Activated T-cell treated with anti-CD3 and anti-CD28 coated beads, Interleukin-2, amount 50 U/mL, for 4 hours (primary cell): ENCODE data around the gene IRAG1. TPM values are rescaled to one million over a fixed set of nuclear protein-coding genes. Genes with fewer than 3 reads are reported as not detected.

Source experiments
- ATAC-seq, 2 donors: fragments of 200-7000 bp; cut with Tn5 transposase; one replicate each; pipeline ENCODE4 v1.10.0; 2021
- DNase-seq: peaks from one replicate; pipeline ENCODE4 v3.0.0-alpha.2; 2020
- H3K27me3 Mint-ChIP-seq: one replicate; pipeline ENCODE4 v1.8.0; 2021; ENCODE audit warnings: low read depth, mixed read lengths
- H3K36me3 Mint-ChIP-seq: one replicate; pipeline ENCODE4 v1.8.0; 2022; ENCODE audit warnings: mixed read lengths; ENCODE audit not compliant: insufficient read depth
- H3K4me1 Mint-ChIP-seq: one replicate; pipeline ENCODE4 v1.8.0; 2021; ENCODE audit warnings: low read depth, mixed read lengths
- H3K4me3 Mint-ChIP-seq: one replicate; pipeline ENCODE4 v1.8.0; 2021; ENCODE audit warnings: mild to moderate bottlenecking, moderate library complexity, mixed read lengths
- H3K9me3 Mint-ChIP-seq: one replicate; pipeline ENCODE4 v1.8.0; 2021; ENCODE audit warnings: mixed read lengths
- total RNA-seq, 3 donors: library from RNA; stranded (reverse); gene quantifications; one replicate each; pipeline ENCODE4 v1.2.1, GENCODE V29; 2021

The IRAG1 gene
- under 1 TPM; 0.08 to 0.14 (median 0.08) TPM for total RNA-seq

DNA sequence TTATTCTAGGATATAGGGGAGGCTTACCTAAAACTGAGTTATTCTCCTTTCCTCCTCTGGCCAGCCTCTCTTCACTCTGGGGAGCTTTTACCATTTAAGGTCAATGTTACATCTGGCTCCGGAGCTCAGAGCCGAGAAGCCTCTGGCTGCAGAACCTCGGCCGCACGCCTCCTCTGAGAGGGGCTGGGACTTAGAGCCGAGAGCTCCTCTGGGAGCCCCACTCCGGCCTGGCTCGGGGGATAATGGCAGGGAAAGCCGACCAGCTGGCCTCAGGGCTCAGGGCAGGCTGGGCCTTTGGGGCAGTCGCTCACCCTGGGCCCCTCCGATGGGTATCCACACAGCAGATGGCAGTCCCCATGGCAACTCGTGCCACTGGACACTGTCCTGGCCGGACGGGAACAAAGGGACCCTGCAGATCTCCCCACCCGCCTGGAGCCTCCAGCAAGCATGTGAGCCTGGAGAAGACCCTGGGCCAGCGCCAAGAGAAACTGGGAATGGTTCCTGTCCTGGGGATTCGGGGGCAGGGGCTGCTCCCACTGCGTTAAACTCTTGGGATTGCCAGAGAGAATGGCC is at the start of gene IRAG1:
Gene IRAG1, minus strand, starts transcription at position 247 of the 573 bp plus-strand sequence. Its CDS starts 153 bp downstream, at position 94.
- no peak for DNase-seq
- peaks cover 16% of the 10 kb centered on the region for H3K27me3 Mint-ChIP-seq
- no peaks in the 10 kb centered on the region for H3K4me1 Mint-ChIP-seq
- ATAC-seq: no peak
- H3K4me3 Mint-ChIP-seq: no peak within 1 kb of the TSS
- H3K9me3 Mint-ChIP-seq: no peaks in the 10 kb centered on the region
- no peaks in the 10 kb centered on the region for H3K36me3 Mint-ChIP-seq

- no peak for DNase-seq
- no peaks in the 10 kb centered on the region for H3K36me3 Mint-ChIP-seq
Observed at GRCh38 chr11:10742460-10743208, 49.1 kb upstream of the IRAG1 start.

DNA sequence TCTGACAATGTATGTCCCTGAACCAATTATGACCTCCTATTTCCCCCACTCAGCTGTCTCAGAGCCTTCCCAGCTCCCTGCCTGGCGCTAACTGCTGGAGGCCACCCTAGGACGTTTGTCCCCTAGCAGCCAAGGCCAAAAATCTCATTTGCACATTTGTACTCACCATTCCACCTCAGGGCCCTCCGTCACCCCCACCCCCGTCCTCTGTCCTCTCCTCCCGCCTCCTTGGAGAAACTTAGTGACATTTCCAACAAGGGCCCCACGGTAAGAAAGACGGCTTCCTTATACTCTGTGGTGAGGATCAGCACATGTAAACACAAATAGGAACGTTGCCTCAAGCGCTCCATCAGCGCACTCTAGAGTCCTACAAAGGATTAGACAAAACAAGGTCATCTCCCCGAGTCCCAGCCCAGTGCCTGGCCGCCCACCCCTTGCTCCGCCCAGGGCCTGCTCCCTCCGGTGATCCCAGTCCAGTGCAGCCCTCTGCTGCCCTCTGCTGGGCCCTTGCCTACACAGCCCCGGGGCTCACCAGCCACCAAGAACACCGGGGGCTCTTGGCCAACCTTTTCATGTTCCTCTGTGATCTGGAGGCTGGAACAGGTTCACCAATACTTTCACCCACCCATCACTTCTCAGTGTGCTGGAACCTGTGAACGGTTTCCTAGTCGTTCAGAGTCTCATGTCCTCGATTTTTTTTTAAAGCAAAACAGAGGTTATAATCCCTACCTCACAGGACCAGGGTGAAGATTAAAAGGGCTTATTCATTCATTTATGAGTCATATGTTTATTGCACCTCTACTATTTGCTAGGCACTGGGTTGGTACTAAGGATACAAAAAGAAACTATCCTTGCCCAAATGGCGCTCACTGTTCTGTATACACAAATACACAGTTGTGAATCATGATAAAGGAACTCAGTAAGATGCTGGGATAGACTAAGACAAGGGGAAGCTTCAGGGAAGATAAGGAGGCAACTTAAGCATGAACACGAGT is 42.2 kb upstream of the IRAG1 start:
- Mint-ChIP-seq H3K4me3 (peak overlapping the region; percentile 33), H3K27me3 (peaks cover 10% of the 10 kb centered on the region), H3K9me3 (no peaks in the 10 kb centered on the region), H3K4me1 (peaks cover 15% of the 10 kb centered on the region), H3K36me3 (no peaks in the 10 kb centered on the region)
- ATAC-seq: peak; percentile 99
- DNase-seq: peak; percentile 85

More at GRCh38 chr11:10742460-10743208, 49.1 kb upstream of the IRAG1 start:
- peaks cover 4% of the 10 kb centered on the region for H3K27me3 Mint-ChIP-seq
- H3K9me3 Mint-ChIP-seq: no peaks in the 10 kb centered on the region
- H3K4me3 Mint-ChIP-seq: peak overlapping the region; percentile 7
- peaks cover 29% of the 10 kb centered on the region for H3K4me1 Mint-ChIP-seq
- peak; percentile 90 to 94 for ATAC-seq

- H3K4me3 Mint-ChIP-seq: no peak overlapping the region
- DNase-seq (no peak), ATAC-seq (no peak)
- peaks cover 11% of the 10 kb centered on the region for H3K27me3 Mint-ChIP-seq
- H3K4me1 Mint-ChIP-seq: peaks cover 13% of the 10 kb centered on the region
- H3K9me3 Mint-ChIP-seq: no peaks in the 10 kb centered on the region
- no peaks in the 10 kb centered on the region for H3K36me3 Mint-ChIP-seq
Observed at GRCh38 chr11:10731064-10731680, 37.6 kb upstream of the IRAG1 start.

GRCh38 chr11:10730151-10730550 is 36.6 kb upstream of the IRAG1 start:
- no peak overlapping the region for H3K4me3 Mint-ChIP-seq
- peaks cover 15% of the 10 kb centered on the region for H3K4me1 Mint-ChIP-seq
- no peaks in the 10 kb centered on the region for H3K36me3 Mint-ChIP-seq
- H3K27me3 Mint-ChIP-seq: peaks cover 11% of the 10 kb centered on the region
- ATAC-seq: no peak
- no peak for DNase-seq
- H3K9me3 Mint-ChIP-seq: peaks cover 7% of the 10 kb centered on the region

DNA sequence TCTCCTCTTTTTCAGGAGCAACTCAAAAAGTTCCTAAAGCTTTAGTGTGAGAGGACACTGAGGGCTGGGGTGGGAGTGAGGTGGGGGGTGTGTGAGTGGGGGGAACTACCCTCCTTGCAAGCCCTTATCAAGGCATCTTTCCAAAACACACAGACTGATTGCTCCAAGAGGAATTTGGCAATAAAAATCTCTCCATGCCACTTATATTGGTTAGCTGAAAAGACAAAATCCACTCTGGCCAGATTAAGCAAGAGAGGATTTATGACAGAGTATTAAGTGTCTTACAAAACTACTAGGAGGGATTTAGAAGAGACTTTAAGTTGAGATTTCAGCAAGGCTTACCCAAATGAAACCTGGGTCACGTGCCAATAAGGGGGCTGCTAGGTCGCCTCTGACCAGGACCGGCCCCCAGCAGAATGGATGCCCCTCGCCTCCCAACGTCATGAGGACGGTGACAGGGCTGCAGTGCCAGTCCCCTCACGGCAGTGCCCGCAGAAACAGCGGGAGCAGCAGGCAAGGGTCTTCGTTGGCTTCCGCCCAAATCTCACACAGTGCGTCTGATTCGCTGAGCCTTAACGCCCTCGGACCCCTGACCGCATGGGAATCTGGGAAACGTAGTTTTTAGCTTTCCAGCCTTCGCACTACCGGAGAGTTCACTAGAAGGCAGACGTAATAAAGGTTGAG is 35.4 kb upstream of the IRAG1 start:
- no peak for ATAC-seq
- peaks cover 11% of the 10 kb centered on the region for H3K27me3 Mint-ChIP-seq
- peaks cover 7% of the 10 kb centered on the region for H3K9me3 Mint-ChIP-seq
- no peaks in the 10 kb centered on the region for H3K36me3 Mint-ChIP-seq
- H3K4me1 Mint-ChIP-seq: peaks cover 16% of the 10 kb centered on the region
- DNase-seq: no peak
- H3K4me3 Mint-ChIP-seq: no peak overlapping the region

DNA sequence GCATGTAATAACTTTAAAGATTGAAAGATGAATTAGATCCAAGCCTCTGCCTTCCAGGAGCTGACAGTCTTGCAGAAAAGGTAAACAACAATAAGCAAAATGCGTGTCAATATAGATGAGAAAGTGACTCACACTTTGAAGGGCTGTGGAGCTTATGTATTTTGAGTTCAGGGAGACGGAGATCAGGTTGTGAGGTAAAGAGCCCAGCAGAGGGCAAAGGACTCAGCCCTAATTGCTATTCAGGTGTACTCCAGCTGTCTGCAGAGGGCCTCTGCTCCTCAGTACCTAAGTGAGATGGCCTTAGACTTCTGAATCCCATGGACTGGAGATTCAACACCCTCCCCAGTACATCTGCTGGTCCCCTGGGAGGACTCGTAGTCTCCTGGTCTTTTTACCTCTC is 34.6 kb upstream of the IRAG1 start:
- Mint-ChIP-seq H3K4me3 (no peak overlapping the region), H3K4me1 (peaks cover 16% of the 10 kb centered on the region)
- DNase-seq: no peak

GRCh38 chr11:10727146-10727851 is 33.7 kb upstream of the IRAG1 start:
- Mint-ChIP-seq H3K4me3 (no peak overlapping the region), H3K4me1 (peaks cover 16% of the 10 kb centered on the region), H3K27me3 (peaks cover 11% of the 10 kb centered on the region), H3K36me3 (no peaks in the 10 kb centered on the region), H3K9me3 (peaks cover 7% of the 10 kb centered on the region)
- ATAC-seq: no peak
- DNase-seq: no peak

More for the DNA sequence above, 34.6 kb upstream of the IRAG1 start:
- Mint-ChIP-seq H3K27me3 (peaks cover 11% of the 10 kb centered on the region), H3K36me3 (no peaks in the 10 kb centered on the region), H3K9me3 (peaks cover 7% of the 10 kb centered on the region)
- no peak for ATAC-seq

GRCh38 chr11:10725907-10726253 is 32.3 kb upstream of the IRAG1 start:
- ATAC-seq (peak; percentile 73 to 77), DNase-seq (no peak)
- Mint-ChIP-seq H3K4me3 (no peak overlapping the region), H3K36me3 (no peaks in the 10 kb centered on the region), H3K4me1 (peaks cover 16% of the 10 kb centered on the region), H3K9me3 (peaks cover 7% of the 10 kb centered on the region), H3K27me3 (peaks cover 7% of the 10 kb centered on the region)

DNA sequence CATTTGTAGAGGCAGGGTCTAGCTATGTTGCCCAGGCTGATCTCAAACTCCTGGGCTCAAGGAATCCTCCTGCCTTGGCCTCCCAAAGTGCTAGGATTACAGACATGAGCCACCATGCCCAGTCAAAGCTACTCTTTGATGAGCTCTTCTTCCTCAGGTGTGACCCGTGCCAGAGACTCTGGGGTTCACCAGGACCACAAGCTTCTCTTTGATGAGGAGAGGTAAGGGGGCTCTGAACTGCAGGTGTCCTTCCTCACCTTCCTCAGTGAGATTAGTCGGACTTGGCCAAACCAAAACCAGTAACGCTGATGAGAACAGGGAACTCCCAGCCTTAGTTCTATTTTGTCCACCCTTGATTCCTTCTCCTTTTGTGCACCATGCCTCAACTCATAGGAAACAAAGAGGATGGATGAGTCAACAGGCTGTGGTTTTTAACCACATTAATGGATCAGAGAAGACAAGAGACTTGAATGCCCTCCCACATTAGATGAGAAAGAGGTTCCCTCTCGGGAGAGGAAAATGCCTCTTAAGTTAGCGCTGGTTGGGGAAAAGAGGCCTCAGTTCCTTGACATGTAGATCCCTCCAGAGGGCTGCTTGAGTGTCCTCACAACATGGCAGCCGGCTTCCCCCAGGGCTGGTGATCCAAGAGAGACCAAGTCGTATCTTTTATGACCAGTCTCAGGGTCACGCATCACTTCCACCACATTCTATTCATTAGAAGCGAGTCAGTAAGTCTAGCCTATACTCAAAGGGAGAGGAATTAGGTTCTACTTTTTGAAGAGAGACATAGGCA is 31.8 kb upstream of the IRAG1 start:
- peak; percentile 72 to 78 for ATAC-seq
- peaks cover 7% of the 10 kb centered on the region for H3K27me3 Mint-ChIP-seq
- peaks cover 7% of the 10 kb centered on the region for H3K9me3 Mint-ChIP-seq
- no peaks in the 10 kb centered on the region for H3K36me3 Mint-ChIP-seq
- H3K4me1 Mint-ChIP-seq: peaks cover 16% of the 10 kb centered on the region
- no peak for DNase-seq
- H3K4me3 Mint-ChIP-seq: no peak overlapping the region

GRCh38 chr11:10722307-10722706 is 28.8 kb upstream of the IRAG1 start:
- DNase-seq: no peak
- Mint-ChIP-seq H3K36me3 (no peaks in the 10 kb centered on the region), H3K27me3 (peaks cover 6% of the 10 kb centered on the region), H3K4me1 (peaks cover 16% of the 10 kb centered on the region), H3K9me3 (peaks cover 7% of the 10 kb centered on the region), H3K4me3 (no peak overlapping the region)
- no peak for ATAC-seq

- no peaks in the 10 kb centered on the region for H3K36me3 Mint-ChIP-seq
Observed at GRCh38 chr11:10720881-10721376, 27.4 kb upstream of the IRAG1 start.

More at GRCh38 chr11:10720881-10721376, 27.4 kb upstream of the IRAG1 start:
- DNase-seq (no peak), ATAC-seq (no peak)
- H3K4me1 Mint-ChIP-seq: peaks cover 9% of the 10 kb centered on the region
- H3K27me3 Mint-ChIP-seq: peaks cover 11% of the 10 kb centered on the region
- H3K4me3 Mint-ChIP-seq: no peak overlapping the region
- H3K9me3 Mint-ChIP-seq: peaks cover 7% of the 10 kb centered on the region
